Islet of Langerhans (tissue), 1 donor: ENCODE measurements around the gene ITGA7.

Experiments used
- FAIRE-seq: peaks from one replicate; lab custom pipeline; 2011; peaks lifted over from hg19 to GRCh38; lab: Jason Lieb, UNC

Gene ITGA7

DNA sequence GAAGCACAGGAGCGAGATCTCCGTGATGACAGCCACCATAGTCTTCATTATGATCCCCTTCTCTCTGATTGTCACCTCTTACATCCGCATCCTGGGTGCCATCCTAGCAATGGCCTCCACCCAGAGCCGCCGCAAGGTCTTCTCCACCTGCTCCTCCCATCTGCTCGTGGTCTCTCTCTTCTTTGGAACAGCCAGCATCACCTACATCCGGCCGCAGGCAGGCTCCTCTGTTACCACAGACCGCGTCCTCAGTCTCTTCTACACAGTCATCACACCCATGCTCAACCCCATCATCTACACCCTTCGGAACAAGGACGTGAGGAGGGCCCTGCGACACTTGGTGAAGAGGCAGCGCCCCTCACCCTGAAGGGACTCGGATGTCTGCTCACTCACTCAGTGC, 70.2 kb downstream of the ITGA7 start:
- no peak for FAIRE-seq

DNA sequence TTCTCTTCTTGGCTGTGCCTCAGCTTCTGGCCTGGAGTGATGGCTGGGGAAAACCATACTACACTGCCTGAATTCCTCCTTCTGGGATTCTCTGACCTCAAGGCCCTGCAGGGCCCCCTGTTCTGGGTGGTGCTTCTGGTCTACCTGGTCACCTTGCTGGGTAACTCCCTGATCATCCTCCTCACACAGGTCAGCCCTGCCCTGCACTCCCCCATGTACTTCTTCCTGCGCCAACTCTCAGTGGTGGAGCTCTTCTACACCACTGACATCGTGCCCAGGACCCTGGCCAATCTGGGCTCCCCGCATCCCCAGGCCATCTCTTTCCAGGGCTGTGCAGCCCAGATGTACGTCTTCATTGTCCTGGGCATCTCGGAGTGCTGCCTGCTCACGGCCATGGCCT, 70.9 kb downstream of the ITGA7 start, which contains the start of gene OR10P1:
OR10P1 (plus strand) TSS at position 40 of the 400 bp plus-strand sequence; CDS start at position 40, 0 bp downstream.
- no peak for FAIRE-seq

GRCh38 chr12:55636116-55636655, 71.5 kb downstream of the ITGA7 start:
- FAIRE-seq, result no peak
